ENCODE measurements around the gene DLGAP4.
"Not testable (repeated sequence)": the region's sequence is repeated elsewhere in the genome, so short reads cannot be mapped to it uniquely, and the experiment has no call there.

DLGAP4 gene

GRCh38 chr20:36468149-36469000 lies 162.2 kb downstream of the DLGAP4 start:
- TF ChIP-seq ZFX (IDR thresholded peaks at IDR 0.05; ENCODE audit: borderline replicate concordance) = no peak
- TF ChIP-seq CTCF (IDR thresholded peaks at IDR 0.05) = no peak
- peak overlapping the region; percentile 87 for H3K27ac ChIP-seq

GRCh38 chr20:36469973-36470372 lies 163.8 kb downstream of the DLGAP4 start:
- H3K27ac ChIP-seq = peak overlapping the region; percentile 87
- TF ChIP-seq CTCF (IDR thresholded peaks at IDR 0.05) (no peak), ZFX (IDR thresholded peaks at IDR 0.05; ENCODE audit: borderline replicate concordance) (no peak)

- no peak for TF ChIP-seq CTCF (IDR thresholded peaks at IDR 0.05)
- no peak for TF ChIP-seq ZFX (IDR thresholded peaks at IDR 0.05; ENCODE audit: borderline replicate concordance)
- peak overlapping the region; percentile 70 for H3K27ac ChIP-seq
These were observed 165.9 kb downstream of the DLGAP4 start for GRCh38 chr20:36471885-36472636.

- TF ChIP-seq CTCF (IDR thresholded peaks at IDR 0.05) = no peak
- TF ChIP-seq ZFX (IDR thresholded peaks at IDR 0.05; ENCODE audit: borderline replicate concordance) = no peak
- peak overlapping the region; percentile 70 for H3K27ac ChIP-seq
These were observed 166.5 kb downstream of the DLGAP4 start for GRCh38 chr20:36472637-36473090.

GRCh38 chr20:36473164-36473563 lies 167.0 kb downstream of the DLGAP4 start:
- H3K27ac ChIP-seq = peak overlapping the region; percentile 70
- TF ChIP-seq ZFX (IDR thresholded peaks at IDR 0.05; ENCODE audit: borderline replicate concordance) (no peak), CTCF (IDR thresholded peaks at IDR 0.05) (no peak)

GRCh38 chr20:36474563-36474962 lies 168.4 kb downstream of the DLGAP4 start:
- H3K27ac ChIP-seq = no peak overlapping the region
- TF ChIP-seq ZFX (IDR thresholded peaks at IDR 0.05; ENCODE audit: borderline replicate concordance) (no peak), CTCF (IDR thresholded peaks at IDR 0.05) (no peak)

GRCh38 chr20:36475054-36475453 lies 168.9 kb downstream of the DLGAP4 start:
- not testable (repeated sequence) for H3K27ac ChIP-seq
